ENCODE data around the gene TNP2. TPM values are rescaled to one million over a fixed set of nuclear protein-coding genes. Genes with fewer than 3 reads are reported as not detected.

TNP2 gene
- not detected for polyA plus RNA-seq (ENCODE audit: insufficient read depth in 1 of 5, insufficient read length in 5 of 5, low replicate concordance in 1 of 5)
- long read RNA-seq, donor 1 = 0 reads
- long read RNA-seq, donor 2 = 0 reads
- long read RNA-seq, donor 3 = 0 reads
- long read RNA-seq, donor 4 = 0 reads
- long read RNA-seq, donor 5 = 0 reads
- long read RNA-seq, donor 6 = 0 reads
- long read RNA-seq, donor 7 = 0 reads
- long read RNA-seq, donor 8 = 0 reads

GRCh38 chr16:11268921-11269375 is at the start of gene TNP2:
Gene TNP2, minus strand, starts transcription at chr16:11269325. Its CDS starts 63 bp downstream, at chr16:11269262.
- no peak for DNase-seq

DNA sequence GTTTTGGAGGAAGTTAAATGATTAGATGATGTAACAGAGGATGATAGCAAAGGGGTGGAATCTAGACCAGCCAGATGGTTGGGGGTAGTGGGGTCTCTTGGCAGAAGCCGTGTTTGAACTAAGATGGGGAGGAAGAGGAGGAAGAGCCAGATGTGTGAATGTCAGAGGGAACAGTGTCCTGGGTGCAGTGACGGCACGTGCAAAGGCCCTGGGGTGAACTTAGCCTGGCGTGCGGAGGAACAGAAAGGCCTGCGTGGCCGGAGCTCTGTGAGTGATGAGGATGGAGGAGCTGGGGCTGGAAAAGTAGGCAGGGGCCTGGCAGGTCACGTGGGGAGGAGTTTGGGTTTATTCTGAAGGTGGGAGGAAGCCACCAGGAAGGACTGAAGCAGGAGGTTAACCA is 49.7 kb upstream of the TNP2 start:
- DNase-seq = no peak

DNA sequence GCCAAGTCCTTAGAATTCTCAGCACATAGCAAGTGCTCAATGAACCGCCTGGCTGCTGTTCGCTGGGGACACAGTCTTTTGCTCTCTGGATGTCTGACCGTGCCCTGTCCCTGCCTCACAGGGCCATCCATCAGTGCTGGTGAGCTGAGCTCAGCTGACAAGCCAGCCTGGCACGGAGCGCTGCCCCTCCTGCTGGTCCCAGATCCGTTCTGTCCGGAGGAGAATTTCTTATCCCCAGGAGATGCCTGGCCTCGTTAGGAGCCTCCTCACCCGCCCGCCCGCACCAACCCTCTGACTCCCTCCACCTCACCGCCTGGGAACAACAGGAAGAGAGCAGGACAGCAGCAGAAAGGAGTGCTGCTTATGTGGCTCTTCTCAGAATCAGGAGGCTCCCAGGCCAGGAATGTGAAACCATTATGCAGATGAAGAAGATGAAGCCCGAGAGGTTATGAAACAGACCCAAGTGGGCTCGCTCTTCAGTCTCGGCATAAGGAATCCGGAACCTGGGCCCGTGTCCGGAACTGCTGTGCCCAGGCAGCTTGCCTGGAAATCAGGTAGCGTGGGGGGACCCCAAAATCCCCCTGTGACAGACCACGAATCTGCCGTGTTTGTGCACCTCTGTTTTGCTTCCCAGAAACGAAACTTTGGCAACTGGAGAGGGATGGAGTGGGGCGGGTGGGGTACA is 47.3 kb upstream of the TNP2 start:
- DNase-seq = no peak

DNA sequence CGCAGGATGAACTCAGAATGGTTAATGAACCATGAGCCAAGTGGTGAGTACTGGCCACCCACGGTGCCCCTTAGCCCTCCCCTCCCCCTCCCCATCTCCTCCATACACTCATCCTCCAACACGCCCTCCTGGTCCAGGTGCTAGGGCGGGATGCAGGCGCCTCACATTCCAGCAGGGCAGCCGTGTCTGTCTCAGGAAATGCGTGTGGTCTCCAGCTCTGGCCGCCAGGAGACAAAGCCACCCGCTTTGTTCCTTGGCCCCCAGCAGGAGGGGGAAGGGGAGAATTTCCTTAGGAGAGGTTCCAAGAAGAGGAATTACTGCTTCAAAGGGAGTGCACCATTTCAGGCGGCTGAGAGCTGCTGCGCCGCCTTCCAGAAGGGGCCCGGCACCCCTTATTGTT is 46.4 kb upstream of the TNP2 start:
- peak; percentile 73 to 76 for DNase-seq

GRCh38 chr16:11314309-11314894 is 45.3 kb upstream of the TNP2 start:
- no peak for DNase-seq

DNA sequence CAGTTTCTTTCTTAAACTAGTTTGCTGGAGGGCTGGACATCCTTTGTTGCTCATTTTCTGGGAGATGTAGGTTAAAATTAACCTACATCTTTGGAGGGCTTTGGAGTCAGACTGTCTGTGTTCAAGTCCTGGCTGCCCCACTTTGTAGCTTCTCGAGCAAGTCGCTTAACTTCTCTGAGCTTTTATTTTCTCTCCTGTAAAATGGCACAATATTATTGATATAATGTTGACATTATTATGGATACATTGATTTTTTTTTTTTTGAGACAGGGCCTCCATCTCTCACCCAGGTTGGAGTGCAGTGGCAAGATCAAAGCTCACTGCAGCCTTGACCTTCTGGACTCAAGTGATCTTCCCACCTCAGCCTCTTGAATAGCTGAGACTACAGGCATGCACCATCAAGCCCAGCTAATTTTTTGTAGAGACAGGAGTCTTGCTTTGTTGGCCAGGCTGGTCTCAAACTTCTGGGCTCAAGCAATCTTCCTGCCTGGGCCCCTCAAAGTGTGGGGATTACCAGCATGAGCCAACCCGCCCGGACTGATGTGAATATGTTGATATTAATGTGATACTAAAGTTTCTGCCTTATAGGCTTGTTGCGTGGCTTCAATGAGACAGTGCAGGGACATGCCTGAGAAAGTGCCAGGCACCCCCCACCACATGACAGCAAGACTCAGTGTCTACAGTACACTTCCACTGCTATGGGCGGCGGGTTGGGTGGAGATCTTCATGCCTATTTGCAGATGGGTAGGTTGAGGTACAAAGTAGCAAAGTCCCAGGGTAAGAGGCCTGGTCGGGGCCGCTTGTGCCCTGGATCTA is 44.6 kb upstream of the TNP2 start:
- no peak for DNase-seq

- DNase-seq = no peak
Measured at GRCh38 chr16:11312718-11313492, 43.8 kb upstream of the TNP2 start.

- DNase-seq = no peak
Measured at GRCh38 chr16:11310997-11311561, 42.0 kb upstream of the TNP2 start.

GRCh38 chr16:11310634-11310977 is 41.5 kb upstream of the TNP2 start:
- no peak for DNase-seq

- no peak for DNase-seq
Measured at GRCh38 chr16:11309895-11310633, 40.9 kb upstream of the TNP2 start.

DNA sequence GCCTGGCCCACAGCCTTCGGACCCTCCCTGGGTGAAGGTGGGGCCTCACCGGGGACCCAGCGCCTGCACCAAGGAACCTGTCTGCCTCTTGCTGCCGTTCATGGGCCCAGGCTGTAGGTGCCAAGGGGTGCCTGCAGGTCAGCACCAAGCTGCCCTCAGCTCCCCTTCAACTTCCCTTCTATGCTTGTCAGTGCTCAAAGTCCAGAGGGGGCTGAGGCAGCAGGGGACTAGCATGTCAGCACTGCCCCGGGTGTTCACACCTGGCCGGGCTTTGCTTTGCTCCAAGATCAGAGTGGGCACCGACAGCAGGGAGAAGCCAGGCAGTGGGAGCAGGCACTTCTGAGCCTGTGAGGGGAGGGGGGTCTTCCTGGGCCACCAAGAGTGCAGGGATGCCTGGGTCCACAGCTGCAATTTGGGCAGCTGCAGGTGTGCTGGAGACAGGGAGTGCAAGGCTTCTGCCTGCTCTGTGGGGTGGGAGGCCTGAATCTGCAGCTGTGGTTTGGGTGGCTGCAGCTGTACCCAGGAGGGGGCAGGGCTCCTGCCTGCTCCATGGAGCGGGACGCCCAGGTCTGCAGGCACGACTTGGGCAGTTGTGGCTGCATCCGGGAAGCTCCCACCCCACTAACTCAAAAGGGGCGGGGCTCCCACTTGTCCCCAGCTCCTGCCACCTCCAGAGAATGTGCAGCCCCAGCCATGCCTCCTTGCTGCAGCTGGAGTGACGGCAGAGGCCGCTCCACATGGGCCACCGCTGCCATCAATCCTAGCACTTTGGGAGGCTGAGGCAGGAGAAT is 39.6 kb upstream of the TNP2 start:
- no peak for DNase-seq

DNA sequence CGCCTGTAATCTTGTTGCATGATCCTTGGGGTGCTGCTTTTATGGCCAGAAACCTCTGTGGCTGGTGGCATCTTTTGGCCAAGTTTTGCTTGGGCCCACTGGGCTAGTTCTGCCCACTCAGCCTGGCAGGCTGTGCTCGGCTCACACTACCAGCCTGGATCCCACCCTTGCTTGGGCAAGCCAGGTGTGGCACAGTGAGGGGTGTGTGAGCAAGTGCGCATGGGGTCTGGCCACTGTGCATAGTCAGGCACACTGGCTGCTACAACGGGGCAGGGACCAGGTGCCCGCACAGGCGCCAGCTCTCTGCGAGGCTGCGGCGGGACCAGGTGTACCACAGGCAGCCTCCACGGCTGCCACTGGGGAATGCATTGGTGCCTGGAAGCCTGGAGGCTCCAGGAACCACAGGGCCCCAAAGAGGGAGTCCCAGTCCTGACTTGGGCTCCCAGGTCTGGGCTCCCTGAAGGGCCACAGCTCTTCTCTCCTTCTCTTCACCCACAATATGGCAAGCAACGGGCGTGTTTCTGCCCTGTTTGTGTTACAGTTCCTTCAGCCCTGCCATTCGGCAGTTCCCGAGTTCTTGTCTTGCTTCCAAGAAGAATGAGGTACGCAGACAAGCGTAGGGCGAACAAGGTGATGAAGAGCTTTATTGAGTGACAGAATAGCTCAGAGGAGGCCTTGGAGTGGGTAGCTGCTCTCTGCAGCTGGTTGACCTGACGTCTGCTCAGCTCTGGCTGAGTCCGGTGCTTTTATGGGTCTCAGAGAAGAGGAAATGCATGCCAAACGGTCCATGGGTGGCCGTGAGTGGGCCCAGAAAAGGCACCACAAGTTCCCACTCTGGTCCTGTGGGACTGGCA is 38.7 kb upstream of the TNP2 start:
- DNase-seq = no peak

- DNase-seq = peak in 1 of 2 donors; percentile 49
Measured at GRCh38 chr16:11306997-11307638, 38.0 kb upstream of the TNP2 start.

- DNase-seq = no peak
Measured at GRCh38 chr16:11306381-11306780, 37.3 kb upstream of the TNP2 start.

DNA sequence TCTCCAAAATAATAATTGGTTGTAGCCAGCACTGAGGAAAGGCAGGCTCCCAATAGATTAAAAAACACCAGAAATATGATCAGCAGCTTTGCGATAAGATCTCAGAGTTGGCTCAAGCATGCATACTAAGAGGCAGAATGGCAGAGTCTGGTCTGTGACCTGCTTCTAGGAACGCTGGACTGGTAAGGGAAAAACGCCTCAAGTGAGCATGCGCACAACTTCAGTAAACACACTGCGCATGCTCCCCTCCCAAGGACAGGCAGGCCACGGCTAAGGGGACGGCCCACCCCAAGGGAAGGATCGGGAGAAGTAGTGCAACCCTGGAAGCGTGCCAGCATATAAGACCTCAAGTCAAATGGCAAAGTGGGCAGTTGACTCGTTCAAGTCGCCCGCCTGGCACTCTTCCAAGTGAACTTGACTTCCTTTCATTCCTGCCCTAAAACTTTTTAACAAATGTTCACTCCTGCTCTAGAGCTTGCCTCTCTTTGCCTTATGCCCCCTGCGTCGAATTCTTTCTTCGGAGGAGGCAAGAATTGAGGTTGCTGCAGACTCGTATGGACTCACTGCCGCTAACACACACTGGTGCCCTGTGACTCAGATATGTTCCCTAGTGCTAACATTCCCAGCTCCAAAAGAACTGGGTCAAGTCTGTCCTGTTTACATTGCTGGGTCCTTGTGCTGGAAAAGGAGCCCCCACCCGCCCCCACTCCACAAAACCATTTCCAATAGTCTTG is 34.4 kb upstream of the TNP2 start:
- peak in 1 of 2 donors; percentile 70 for DNase-seq

DNA sequence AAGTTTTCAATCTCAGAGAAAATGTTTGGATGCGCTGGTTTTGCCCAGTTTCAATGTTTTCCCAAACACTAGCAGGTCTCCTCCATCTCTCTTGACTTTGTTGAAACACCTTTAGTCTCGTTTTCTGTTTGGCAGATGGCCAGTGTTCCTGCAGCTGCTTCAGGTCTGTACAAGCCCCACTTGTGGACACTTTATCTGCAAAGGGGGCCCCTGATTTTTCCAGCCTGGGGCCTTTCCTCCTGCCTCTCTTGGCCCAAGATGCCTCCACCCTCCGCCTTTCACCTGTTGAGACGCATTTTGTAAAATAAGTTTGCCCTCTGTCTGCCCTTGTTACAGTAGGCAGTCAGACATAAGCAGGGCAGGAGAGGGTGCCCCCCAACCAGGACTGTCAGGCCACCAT is 33.9 kb upstream of the TNP2 start:
- DNase-seq = peak in 1 of 2 donors; percentile 61
